HG03108 (cell line): ENCODE measurements around the gene ZNF135.

ENCODE experiments used
- ATAC-seq: cut with Tn5 transposase; IDR thresholded peaks from one replicate; pipeline ENCODE4 v1.9.1; 2021; ENCODE audit warnings: moderate library complexity; ENCODE audit not compliant: unreplicated experiment

Gene ZNF135

GRCh38 chr19:58059003-58059670 lies at the start of gene ZNF135:
Gene ZNF135, plus strand, starts transcription at chr19:58059282. Its CDS starts 721 bp downstream, at chr19:58060003.
- no peak for ATAC-seq

- no peak for ATAC-seq
These were observed 49.8 kb upstream of the ZNF135 start for GRCh38 chr19:58009301-58009665.

- peak; percentile 74 for ATAC-seq
These were observed 49.3 kb upstream of the ZNF135 start for GRCh38 chr19:58009666-58010301.

- ATAC-seq: no peak
These were observed 48.6 kb upstream of the ZNF135 start for GRCh38 chr19:58010507-58010906.

- no peak for ATAC-seq
These were observed 44.9 kb upstream of the ZNF135 start for GRCh38 chr19:58014141-58014540.

- no peak for ATAC-seq
These were observed 39.0 kb upstream of the ZNF135 start for GRCh38 chr19:58020129-58020528.

- ATAC-seq: no peak
These were observed 37.4 kb upstream of the ZNF135 start for GRCh38 chr19:58021541-58022282.

GRCh38 chr19:58022283-58022660 lies 36.8 kb upstream of the ZNF135 start:
- no peak for ATAC-seq

- ATAC-seq: no peak
These were observed 34.4 kb upstream of the ZNF135 start for GRCh38 chr19:58024661-58025060.

GRCh38 chr19:58033741-58034476 lies 25.2 kb upstream of the ZNF135 start, which contains the start of gene ZSCAN1:
Gene ZSCAN1, plus strand, starts transcription at chr19:58034025. Its CDS starts 3,812 bp downstream, at chr19:58037837.
- no peak for ATAC-seq

GRCh38 chr19:58034477-58034793 lies 24.6 kb upstream of the ZNF135 start:
- ATAC-seq: no peak

- no peak for ATAC-seq
These were observed 23.2 kb upstream of the ZNF135 start for GRCh38 chr19:58035863-58036262.

- ATAC-seq: no peak
These were observed 21.0 kb upstream of the ZNF135 start for GRCh38 chr19:58037927-58038687.

- no peak for ATAC-seq
These were observed 20.3 kb upstream of the ZNF135 start for GRCh38 chr19:58038688-58039204.

- no peak for ATAC-seq
These were observed 18.1 kb upstream of the ZNF135 start for GRCh38 chr19:58040751-58041525.

- ATAC-seq: no peak
These were observed 16.4 kb upstream of the ZNF135 start for GRCh38 chr19:58042495-58043340.

- no peak for ATAC-seq
These were observed 14.7 kb upstream of the ZNF135 start for GRCh38 chr19:58044391-58044790.

- ATAC-seq: no peak
These were observed 14.2 kb upstream of the ZNF135 start for GRCh38 chr19:58044886-58045285.
